Measurements from ENCODE around the gene HEXB. TPM values are rescaled to one million over a fixed set of nuclear protein-coding genes. Genes with fewer than 3 reads are reported as not detected.
A peak's percentile ranks its signal among the peaks of the same experiment; 100 is the strongest.

HEXB gene
- total and polyA plus RNA-seq, 2 donors from 2014 or later, result 113 to 184 TPM

- H3K36me3 ChIP-seq (ENCODE audit: control insufficient read depth in 2 of 3, insufficient read depth in 3 of 3, low read length in 3 of 3), result peaks cover 0 to 14% (median 2%) of the 10 kb centered on the region in 3 donors
- DNase-seq (peak in 2 of 5 donors; percentile 76 to 82), FAIRE-seq (no peak)
- no peaks in the 10 kb centered on the region for H3K9me3 ChIP-seq (ENCODE audit: control insufficient read depth in 2 of 3, insufficient read depth in 1 of 3, low read length in 3 of 3)
- H3K9ac ChIP-seq (ENCODE audit: low read length in 3 of 3), result peak overlapping the region; percentile 93 to 97 (median 96)
- H3K27me3 ChIP-seq (ENCODE audit: control insufficient read depth, insufficient read depth, low read length), result no peaks in the 10 kb centered on the region
- intact Hi-C loops (cut with DNase I), result no loop called here
- peak overlapping the region; percentile 98 to 100 (median 99) for H3K4me3 ChIP-seq (ENCODE audit: low read length in 3 of 3)
- peak overlapping the region; percentile 59 to 69 for H3K27ac ChIP-seq (ENCODE audit: low read depth in 2 of 2, low read length in 2 of 2)
- peak; percentile 23 for TF ChIP-seq CTCF (IDR thresholded peaks at IDR 0.05; ENCODE audit: borderline replicate concordance, extremely low read depth, insufficient read depth)
- H3K4me1 ChIP-seq (ENCODE audit: control insufficient read depth in 2 of 3, insufficient read depth in 2 of 3, low read depth in 1 of 3, low read length in 3 of 3), result peaks cover 0 to 13% (median 5%) of the 10 kb centered on the region in 3 donors
These were observed 81.4 kb downstream of the HEXB start for GRCh38 chr5:74766418-74766848.

- Histone ChIP-seq H3K9ac (ENCODE audit: low read length in 3 of 3) (peak within 1 kb of the TSS; percentile 93 to 98 (median 96)), H3K4me3 (ENCODE audit: low read length in 3 of 3) (peak within 1 kb of the TSS; percentile 98 to 100 (median 99)), H3K36me3 (ENCODE audit: control insufficient read depth in 2 of 3, insufficient read depth in 3 of 3, low read length in 3 of 3) (peaks cover 0 to 14% (median 2%) of the 10 kb centered on the region in 3 donors), H3K27me3 (ENCODE audit: control insufficient read depth, insufficient read depth, low read length) (no peaks in the 10 kb centered on the region), H3K9me3 (ENCODE audit: control insufficient read depth in 2 of 3, insufficient read depth in 1 of 3, low read length in 3 of 3) (no peaks in the 10 kb centered on the region), H3K4me1 (ENCODE audit: control insufficient read depth in 2 of 3, insufficient read depth in 2 of 3, low read depth in 1 of 3, low read length in 3 of 3) (peaks cover 0 to 13% (median 5%) of the 10 kb centered on the region in 3 donors), H3K27ac (ENCODE audit: low read depth in 2 of 2, low read length in 2 of 2) (peak within 1 kb of the TSS; percentile 59 to 69)
- DNase-seq (peak; percentile 94 to 98 (median 96)), FAIRE-seq (no peak)
- no peak for TF ChIP-seq CTCF (IDR thresholded peaks at IDR 0.05; ENCODE audit: borderline replicate concordance, extremely low read depth, insufficient read depth)
- intact Hi-C loops (cut with DNase I), result no loop called here
These were observed 82.0 kb downstream of the HEXB start, which contains the start of the genes GFM2 and NSA2 for GRCh38 chr5:74766849-74767578. GFM2 (minus strand) TSS chr5:74767117; CDS start chr5:74763742, 3,375 bp downstream. NSA2 (plus strand) TSS chr5:74767249; CDS start chr5:74767361, 112 bp downstream.

GRCh38 chr5:74767579-74767913 is 82.5 kb downstream of the HEXB start:
- DNase-seq (peak in 2 of 5 donors; percentile 38 to 62), FAIRE-seq (no peak)
- H3K4me3 ChIP-seq (ENCODE audit: low read length in 3 of 3), result peak overlapping the region; percentile 98 to 100 (median 99)
- intact Hi-C loops (cut with DNase I), result no loop called here
- H3K4me1 ChIP-seq (ENCODE audit: control insufficient read depth in 2 of 3, insufficient read depth in 2 of 3, low read depth in 1 of 3, low read length in 3 of 3), result peaks cover 0 to 13% (median 5%) of the 10 kb centered on the region in 3 donors
- peaks cover 2 to 16% (median 3%) of the 10 kb centered on the region in 3 donors for H3K36me3 ChIP-seq (ENCODE audit: control insufficient read depth in 2 of 3, insufficient read depth in 3 of 3, low read length in 3 of 3)
- H3K27ac ChIP-seq (ENCODE audit: low read depth in 2 of 2, low read length in 2 of 2), result no peak overlapping the region
- H3K27me3 ChIP-seq (ENCODE audit: control insufficient read depth, insufficient read depth, low read length), result no peaks in the 10 kb centered on the region
- peak overlapping the region; percentile 68 to 98 (median 96) for H3K9ac ChIP-seq (ENCODE audit: low read length in 3 of 3)
- no peaks in the 10 kb centered on the region for H3K9me3 ChIP-seq (ENCODE audit: control insufficient read depth in 2 of 3, insufficient read depth in 1 of 3, low read length in 3 of 3)
- no peak for TF ChIP-seq CTCF (IDR thresholded peaks at IDR 0.05; ENCODE audit: borderline replicate concordance, extremely low read depth, insufficient read depth)

Other genes starting within 250 kb of the HEXB start
- gene ENC1, start 44.5 kb upstream of the HEXB start, total RNA-seq, result 7.5 TPM
- gene ENC1, start 44.5 kb upstream of the HEXB start, polyA plus RNA-seq (ENCODE audit: insufficient read depth, low read depth, low replicate concordance), result 5.3 TPM
- 18.9 TPM for gene GFM2, start 81.9 kb downstream of the HEXB start, total RNA-seq
- 28.0 TPM for gene GFM2, start 81.9 kb downstream of the HEXB start, polyA plus RNA-seq (ENCODE audit: insufficient read depth, low read depth, low replicate concordance)
- gene NSA2, start 82.0 kb downstream of the HEXB start, total RNA-seq, result 46.8 TPM
- 78.3 TPM for gene NSA2, start 82.0 kb downstream of the HEXB start, polyA plus RNA-seq (ENCODE audit: insufficient read depth, low read depth, low replicate concordance)
- 8.6 TPM for gene FAM169A, start 181.2 kb downstream of the HEXB start, total RNA-seq
- 3.5 TPM for gene FAM169A, start 181.2 kb downstream of the HEXB start, polyA plus RNA-seq (ENCODE audit: insufficient read depth, low read depth, low replicate concordance)

All from kidney (tissue), 14 donors.